Left colon (tissue), 2 donors: ENCODE measurements around the gene OSCAR. TPM values are rescaled to one million over a fixed set of nuclear protein-coding genes. Genes with fewer than 3 reads are reported as not detected.
"Not testable (repeated sequence)": the region's sequence is repeated elsewhere in the genome, so short reads cannot be mapped to it uniquely, and the experiment has no call there.

Source experiments
- ATAC-seq: fragments of 200-7000 bp; cut with Tn5 transposase; one replicate; pipeline ENCODE4 v1.9.1; 2020; ENCODE audit warnings: mild to moderate bottlenecking, moderate library complexity
- DNase-seq, 2 donors: peaks; one replicate each; pipeline ENCODE4 v3.0.0-alpha.2; 2020
- intact Hi-C, 2 donors: fragments of 100-400 bp; cut with DNase I in 1 of 2; cut with micrococcal nuclease in 1 of 2; formaldehyde crosslinking; loops; one replicate each; pipeline versions ENCODE4 v1.11.2 to v1.14.0; 2022; cut with DNase I, micrococcal nuclease
- total RNA-seq, 2 donors: library from RNA; stranded (reverse); fragmentation: NEBNext Ultra II Directional; extraction: Animal tissue kit (Norgen Biotek cat#: 25700); gene quantifications; one replicate each; pipeline ENCODE4 v1.2.1, GENCODE V29; 2021
- donor health status: DM: no; HTN: no; CAD: no.
- donor health status: DM: yes; HTN: yes; CAD: no.

OSCAR gene
- total RNA-seq, 2 donors from 2014 or later, result 0.67 to 0.98 TPM

- ATAC-seq, result peak; percentile 60
Observed at GRCh38 chr19:54096617-54097106, 3.9 kb downstream of the OSCAR start.

DNA sequence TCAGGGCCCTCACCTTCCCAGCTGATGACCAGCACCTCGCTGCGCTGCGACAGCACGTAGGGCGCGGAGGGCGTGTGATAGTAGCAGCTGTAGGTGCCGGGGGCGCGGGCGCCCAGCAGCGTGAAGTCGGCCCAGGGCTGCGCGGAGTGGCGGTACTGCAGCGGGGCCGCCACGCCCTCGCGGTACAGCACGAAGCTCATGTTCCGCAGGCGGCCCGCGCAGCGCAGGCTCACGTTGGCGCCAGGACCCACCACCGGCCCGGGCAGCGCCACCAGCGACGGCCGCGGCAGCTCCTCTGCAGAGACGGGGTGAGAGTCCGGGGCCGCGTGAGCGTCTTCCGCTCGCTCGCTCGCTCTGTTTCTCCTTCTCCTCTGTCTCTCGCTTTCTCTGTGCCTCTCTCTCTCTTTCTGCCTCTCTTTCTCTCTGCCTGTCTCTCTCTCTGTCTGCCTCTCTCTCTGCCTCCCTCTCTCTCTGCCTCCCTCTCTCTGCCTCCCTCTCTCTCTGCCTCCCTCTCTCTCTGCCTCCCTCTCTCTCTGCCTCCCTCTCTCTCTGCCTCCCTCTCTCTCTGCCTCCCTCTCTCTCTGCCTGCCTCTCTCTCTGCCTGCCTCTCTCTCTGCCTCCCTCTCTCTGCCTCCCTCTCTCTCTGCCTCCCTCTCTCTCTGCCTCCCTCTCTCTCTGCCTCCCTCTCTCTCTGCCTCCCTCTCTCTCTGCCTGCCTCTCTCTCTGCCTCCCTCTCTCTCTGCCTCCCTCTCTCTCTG, 4.6 kb downstream of the OSCAR start:
- DNase-seq, result peak in 1 of 2 donors; percentile 63
- intact Hi-C loops, result not testable (repeated sequence)
- ATAC-seq, result peak; percentile 84

More at GRCh38 chr19:54096617-54097106, 3.9 kb downstream of the OSCAR start:
- intact Hi-C loops, result no loop called here
- DNase-seq, result no peak

DNA sequence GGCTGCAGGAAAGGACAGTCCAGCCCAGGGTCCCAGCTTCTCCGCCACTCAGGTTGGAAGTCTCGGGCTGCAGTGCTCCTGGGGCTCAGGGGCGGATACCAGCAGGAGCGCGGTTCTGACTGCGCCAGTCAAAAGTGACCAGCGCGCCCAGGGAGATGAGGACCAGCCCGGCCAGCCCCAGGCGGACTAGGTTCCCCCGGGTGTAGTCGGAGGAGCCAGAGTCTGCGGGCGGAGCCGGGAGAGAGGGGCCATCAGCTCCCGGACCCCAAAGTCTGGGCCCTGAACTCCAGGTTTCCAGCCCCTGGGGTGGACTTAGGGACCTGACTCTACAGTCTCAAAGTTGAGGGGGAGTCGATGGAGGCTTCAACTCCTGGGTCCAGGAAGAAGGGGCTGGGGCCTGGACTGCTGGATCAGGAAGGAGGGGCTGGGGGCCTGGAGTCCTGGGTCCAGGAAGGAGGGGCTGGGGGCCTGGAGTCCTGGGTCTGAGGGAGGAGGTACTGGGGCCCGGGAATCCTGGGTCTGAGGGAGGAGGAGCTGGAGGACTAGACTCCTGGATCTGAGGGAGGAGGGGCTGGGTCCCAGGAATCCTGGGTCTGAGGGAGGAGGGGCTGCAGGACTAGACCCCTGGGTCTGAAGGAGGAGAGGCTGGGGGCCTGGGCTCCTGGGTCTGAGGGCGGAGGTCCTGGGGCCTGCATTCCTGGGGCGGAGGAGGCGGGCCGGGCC, 5.3 kb downstream of the OSCAR start:
- intact Hi-C loops, result no loop called here
- ATAC-seq (no peak), DNase-seq (no peak)

DNA sequence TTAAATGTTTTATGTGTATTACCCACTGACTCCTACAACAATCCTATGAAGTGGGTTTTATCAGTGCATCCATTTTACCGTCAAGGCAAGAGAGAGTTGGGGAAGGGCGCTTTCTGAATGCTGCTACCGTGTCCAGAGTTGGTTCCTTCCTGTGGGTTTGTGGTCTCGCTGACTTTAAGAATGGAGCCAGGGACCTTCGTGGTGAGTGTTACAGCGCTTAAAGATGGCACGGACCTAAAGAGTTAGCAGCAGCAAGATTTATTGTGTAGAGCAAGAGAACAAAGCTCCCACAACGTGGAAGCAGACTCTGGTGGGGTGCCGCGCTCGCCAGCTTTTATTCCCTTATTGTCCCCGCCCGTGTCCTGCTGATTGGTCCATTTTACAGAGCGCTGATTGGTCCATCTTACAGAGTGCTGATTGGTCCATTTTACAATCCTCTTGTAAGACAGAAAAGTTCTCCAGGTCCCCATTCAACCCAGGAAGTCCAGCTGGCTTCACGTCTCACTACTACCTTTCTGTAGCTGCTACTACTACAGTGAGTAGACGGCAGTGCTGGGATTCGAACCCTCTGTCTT, 6.1 kb downstream of the OSCAR start:
- intact Hi-C loops, result no loop called here
- ATAC-seq, result no peak

DNA sequence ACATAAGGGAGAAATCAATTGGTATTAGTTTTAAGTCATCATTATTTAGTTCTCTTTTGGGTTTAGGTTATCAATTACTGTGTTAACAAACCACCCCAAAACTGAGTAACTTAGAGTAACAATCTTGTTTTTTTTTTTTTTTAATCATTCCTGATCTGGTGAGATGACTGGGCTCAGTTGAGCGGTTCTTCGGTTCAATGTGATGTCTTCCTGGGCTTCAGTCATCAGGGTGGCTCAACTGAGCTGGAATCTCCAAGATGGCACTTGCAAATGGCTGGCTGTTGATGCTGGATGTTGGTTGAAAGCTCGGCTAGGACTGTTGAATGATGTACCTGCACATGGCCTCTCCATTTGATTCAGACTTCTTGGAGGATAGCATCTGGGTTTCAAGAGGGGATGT, 16.2 kb downstream of the OSCAR start:
- intact Hi-C loops, result no loop called here
- ATAC-seq (no peak), DNase-seq (no peak)

More for the DNA sequence above, 6.1 kb downstream of the OSCAR start:
- DNase-seq, result no peak

GRCh38 chr19:54081032-54081431, 19.6 kb downstream of the OSCAR start, which contains the start of gene TARM1:
Gene TARM1 (minus strand): TSS chr19:54081365. CDS start chr19:54081340, 25 bp downstream.
- intact Hi-C loops, result no loop called here
- ATAC-seq (no peak), DNase-seq (no peak)

- no peak for DNase-seq
- no peak for ATAC-seq
- intact Hi-C loops, result no loop called here
Observed at GRCh38 chr19:54077334-54077733, 23.3 kb downstream of the OSCAR start.

GRCh38 chr19:54074851-54075250, 25.8 kb downstream of the OSCAR start:
- intact Hi-C loops, result no loop called here
- ATAC-seq (no peak), DNase-seq (no peak)

DNA sequence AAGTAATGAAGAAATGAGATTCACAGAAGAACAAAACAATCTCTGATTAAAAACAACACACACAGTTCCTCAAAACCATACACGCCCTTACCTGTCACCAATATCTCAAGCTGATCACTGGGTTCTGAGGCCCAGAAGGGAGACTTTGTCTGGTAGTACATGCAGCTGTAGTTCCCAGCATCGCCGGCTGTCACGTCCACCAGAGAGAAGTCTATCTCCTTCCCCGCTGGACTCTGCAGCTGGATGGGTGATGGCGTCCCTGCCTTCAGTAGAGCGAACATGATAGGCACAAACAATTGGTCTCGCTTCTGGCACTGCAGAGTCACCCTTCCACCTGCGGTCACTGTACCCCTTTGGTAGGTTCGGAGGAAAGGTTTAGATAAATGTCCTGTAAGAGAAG, 26.8 kb downstream of the OSCAR start:
- no peak for ATAC-seq
- intact Hi-C loops, result no loop called here

GRCh38 chr19:54069470-54069869, 31.1 kb downstream of the OSCAR start:
- intact Hi-C loops, result no loop called here
- ATAC-seq, result no peak
- no peak for DNase-seq

More for the DNA sequence above, 26.8 kb downstream of the OSCAR start:
- no peak for DNase-seq

DNA sequence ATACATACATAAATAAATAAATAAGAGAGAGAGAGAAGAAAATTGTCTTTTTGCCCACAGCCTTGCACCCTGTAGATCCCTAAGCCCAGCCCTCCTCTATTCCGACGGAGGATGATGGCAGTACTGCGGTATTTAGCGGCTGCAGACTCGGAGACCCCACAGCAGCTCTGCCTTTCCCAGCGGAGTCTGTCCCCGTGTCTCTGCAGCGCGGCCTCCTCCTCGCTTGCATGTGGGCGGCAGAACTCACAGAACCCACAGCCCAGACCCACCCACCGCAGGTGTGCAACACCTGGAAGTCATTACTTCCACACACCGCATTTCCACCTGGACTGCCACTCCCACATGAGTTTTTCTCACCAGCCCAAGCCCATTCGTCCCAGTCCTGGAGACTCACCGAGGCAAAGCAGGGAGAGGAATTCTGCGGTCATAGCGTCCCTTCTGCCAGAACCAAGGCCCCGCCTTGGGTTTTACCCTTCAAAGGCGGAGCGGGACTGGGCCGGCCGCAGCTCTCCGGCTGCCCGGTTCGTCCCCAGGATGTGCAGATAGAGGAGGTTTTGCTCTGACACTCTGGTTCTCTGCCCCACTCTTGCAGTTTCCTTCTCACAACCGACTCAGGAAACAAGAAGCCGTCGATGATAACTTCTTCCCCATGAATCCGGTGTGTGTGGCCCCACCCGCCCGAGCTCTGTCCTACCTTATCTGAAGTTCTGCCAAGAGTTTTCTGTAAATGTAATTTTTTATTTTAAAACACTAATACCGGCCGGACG, 37.1 kb downstream of the OSCAR start, which contains the start of gene VSTM1:
TSS of gene VSTM1 (minus strand) at position 548 of the 767 bp plus-strand sequence. CDS start at position 428, 120 bp downstream.
- no peak for ATAC-seq
- intact Hi-C loops, result no loop called here
- no peak for DNase-seq

- intact Hi-C loops, result no loop called here
- DNase-seq (no peak), ATAC-seq (no peak)
Observed at GRCh38 chr19:54062643-54063042, 38.0 kb downstream of the OSCAR start.

DNA sequence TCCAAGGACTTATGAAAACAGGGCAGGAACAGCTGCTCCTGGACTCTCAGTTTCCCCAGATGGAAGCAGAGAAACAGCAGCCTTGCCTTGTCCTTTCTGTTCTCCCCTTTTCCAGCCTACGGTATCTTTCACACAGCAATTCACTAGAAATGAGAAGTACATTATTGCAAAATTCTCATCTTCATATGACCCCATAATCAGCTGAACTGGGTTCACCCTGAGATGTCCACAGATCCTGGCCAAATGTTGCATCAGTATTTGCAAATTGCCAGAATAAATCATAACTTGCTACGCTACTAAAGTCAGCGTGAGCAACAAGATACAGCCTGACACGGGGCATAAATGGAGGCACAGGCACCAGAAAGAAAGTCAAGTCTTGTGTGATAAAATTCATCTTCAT, 53.0 kb downstream of the OSCAR start:
- intact Hi-C loops, result no loop called here
- no peak for ATAC-seq
- DNase-seq, result no peak

DNA sequence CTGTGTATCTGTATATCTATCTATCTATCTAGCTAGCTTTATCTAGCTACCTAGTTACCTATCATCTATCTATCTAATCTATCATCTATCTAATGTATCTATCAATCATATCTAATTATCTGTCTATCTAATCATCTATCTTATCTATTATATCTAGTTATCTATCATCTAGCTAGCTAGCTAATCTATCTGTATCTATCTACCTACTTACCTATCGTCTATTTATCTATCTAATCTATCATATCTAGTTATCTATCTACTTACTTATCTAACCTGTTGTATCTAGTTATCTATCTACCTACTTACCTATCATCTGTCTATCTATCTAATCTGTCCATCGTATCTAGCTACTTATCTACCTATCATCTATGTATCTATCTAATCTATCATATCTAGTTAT, 54.8 kb downstream of the OSCAR start:
- intact Hi-C loops, result no loop called here
- ATAC-seq (no peak), DNase-seq (no peak)

Other genes starting within 250 kb of the OSCAR start
- 10 to 100 TPM; 55.6 to 78.4 TPM for gene MYADM, start 232.9 kb downstream of the OSCAR start, total RNA-seq
- under 1 TPM in 1 of 2 donors, not detected in 1; 0.22 TPM for gene PRKCG, start 218.6 kb downstream of the OSCAR start, total RNA-seq
- not detected for gene CACNG7, start 191.5 kb downstream of the OSCAR start, total RNA-seq
- under 1 TPM in 1 of 2 donors, not detected in 1; 0.03 TPM for gene CACNG8, start 137.9 kb downstream of the OSCAR start, total RNA-seq
- gene CACNG6, start 109.2 kb downstream of the OSCAR start, total RNA-seq, result not detected
- gene VSTM1, start 36.9 kb downstream of the OSCAR start, total RNA-seq, result not detected
- not detected for gene TARM1, start 19.4 kb downstream of the OSCAR start, total RNA-seq
- gene NDUFA3, start 2.1 kb upstream of the OSCAR start, total RNA-seq, result 100 to 1,000 TPM; 146 to 147 TPM
- 10 to 100 TPM; 12.4 to 12.7 TPM for gene TFPT, start 14.9 kb upstream of the OSCAR start, total RNA-seq
- 10 to 100 TPM; 37.4 to 38.6 TPM for gene PRPF31, start 15.0 kb upstream of the OSCAR start, total RNA-seq
- gene CNOT3, start 37.0 kb upstream of the OSCAR start, total RNA-seq, result 10 to 100 TPM; 32.9 to 42.2 TPM
- 1 to 10 TPM; 5.3 to 7.3 TPM for gene LENG1, start 58.9 kb upstream of the OSCAR start, total RNA-seq
- gene TMC4, start 72.4 kb upstream of the OSCAR start, total RNA-seq, result 100 to 1,000 TPM; 209 to 217 TPM
- 100 to 1,000 TPM; 144 to 152 TPM for gene MBOAT7, start 88.8 kb upstream of the OSCAR start, total RNA-seq
- gene TSEN34, start 90.5 kb upstream of the OSCAR start, total RNA-seq, result 10 to 100 TPM; 38.9 to 41.6 TPM
- gene RPS9, start 100.1 kb upstream of the OSCAR start, total RNA-seq, result 1,000 to 10,000 TPM in 1 of 2 donors, 100 to 1,000 TPM in 1; 962 to 1,034 TPM
- gene LILRB3, start 122.2 kb upstream of the OSCAR start, total RNA-seq, result 1 to 10 TPM; 2.0 to 3.5 TPM
- gene LILRA6, start 142.0 kb upstream of the OSCAR start, total RNA-seq, result 1 to 10 TPM in 1 of 2 donors, under 1 TPM in 1; 0.55 to 1.1 TPM
- 10 to 100 TPM in 1 of 2 donors, 1 to 10 TPM in 1; 4.8 to 10.9 TPM for gene LILRB5, start 156.5 kb upstream of the OSCAR start, total RNA-seq
- gene LILRB2, start 180.3 kb upstream of the OSCAR start, total RNA-seq, result 1 to 10 TPM in 1 of 2 donors, under 1 TPM in 1; 0.98 to 3.2 TPM
- gene LILRA5, start 212.4 kb upstream of the OSCAR start, total RNA-seq, result 1 to 10 TPM in 1 of 2 donors, under 1 TPM in 1; 0.82 to 2.2 TPM
- gene LILRA4, start 238.4 kb upstream of the OSCAR start, total RNA-seq, result not detected